Jurkat, Clone E6-1 (cell line): ENCODE measurements around the gene CYP4F8.

Source experiments
- DNase-seq: peaks from one replicate; pipeline ENCODE4 v3.0.0-alpha.2; 2011; ENCODE audit warnings: low read depth, low spot score
- H3K4me3 ChIP-seq: 2 replicates; pipeline ENCODE4 v1.5.1; 2011; ENCODE audit warnings: mild to moderate bottlenecking, low read length, control low read depth, moderate library complexity

Gene CYP4F8

GRCh38 chr19:15612342-15612741 lies 2.7 kb upstream of the CYP4F8 start:
- no peak for DNase-seq
- no peak overlapping the region for H3K4me3 ChIP-seq

GRCh38 chr19:15613338-15613737 lies 1.7 kb upstream of the CYP4F8 start:
- H3K4me3 ChIP-seq = no peak overlapping the region
- no peak for DNase-seq

GRCh38 chr19:15615526-15615925 lies 508 bp downstream of the CYP4F8 start:
- no peak for DNase-seq
- H3K4me3 ChIP-seq = no peak overlapping the region

DNA sequence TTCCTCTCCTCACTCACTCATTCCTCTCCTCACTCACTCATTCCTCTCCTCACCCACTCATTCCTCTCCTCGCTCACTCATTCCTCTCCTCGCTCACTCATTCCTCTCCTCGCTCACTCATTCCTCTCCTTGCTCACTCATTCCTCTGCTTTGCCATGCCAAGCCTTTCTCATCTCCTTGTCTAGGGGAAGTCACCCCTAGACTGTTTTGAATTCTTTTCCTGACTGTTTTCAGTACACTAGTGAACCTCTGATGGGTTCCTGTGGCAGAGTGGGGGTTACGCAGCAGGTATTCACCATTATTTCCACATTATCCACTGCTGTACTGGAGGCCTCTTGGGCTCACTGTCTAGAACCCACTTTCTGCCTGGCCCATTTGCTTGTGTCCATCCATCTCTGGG lies 1.2 kb downstream of the CYP4F8 start:
- no peak overlapping the region for H3K4me3 ChIP-seq
- no peak for DNase-seq

- no peak for DNase-seq
- H3K4me3 ChIP-seq = no peak overlapping the region
Measured at GRCh38 chr19:15616627-15617270, 1.7 kb downstream of the CYP4F8 start.

- DNase-seq = no peak
- no peak overlapping the region for H3K4me3 ChIP-seq
Measured at GRCh38 chr19:15618321-15618720, 3.3 kb downstream of the CYP4F8 start.

GRCh38 chr19:15621801-15622200 lies 6.8 kb downstream of the CYP4F8 start:
- no peak overlapping the region for H3K4me3 ChIP-seq
- DNase-seq = no peak

DNA sequence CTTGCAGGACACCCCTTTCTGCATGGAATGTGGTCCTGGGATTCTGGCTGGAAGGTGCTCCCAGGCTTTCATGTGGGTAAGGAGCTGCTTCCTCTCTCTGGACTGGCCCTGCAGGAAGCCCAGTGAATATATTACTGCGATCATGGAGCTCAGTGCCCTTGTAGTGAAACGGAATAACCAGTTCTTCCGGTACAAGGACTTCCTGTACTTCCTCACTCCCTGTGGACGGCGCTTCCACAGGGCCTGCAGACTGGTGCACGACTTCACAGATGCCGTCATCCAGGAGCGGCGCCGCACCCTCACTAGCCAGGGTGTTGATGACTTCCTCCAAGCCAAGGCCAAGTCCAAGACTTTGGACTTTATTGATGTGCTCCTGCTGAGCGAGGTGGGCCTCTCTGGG lies 8.0 kb downstream of the CYP4F8 start:
- no peak overlapping the region for H3K4me3 ChIP-seq
- no peak for DNase-seq

- no peak for DNase-seq
- no peak overlapping the region for H3K4me3 ChIP-seq
Measured at GRCh38 chr19:15623711-15624318, 8.8 kb downstream of the CYP4F8 start.

DNA sequence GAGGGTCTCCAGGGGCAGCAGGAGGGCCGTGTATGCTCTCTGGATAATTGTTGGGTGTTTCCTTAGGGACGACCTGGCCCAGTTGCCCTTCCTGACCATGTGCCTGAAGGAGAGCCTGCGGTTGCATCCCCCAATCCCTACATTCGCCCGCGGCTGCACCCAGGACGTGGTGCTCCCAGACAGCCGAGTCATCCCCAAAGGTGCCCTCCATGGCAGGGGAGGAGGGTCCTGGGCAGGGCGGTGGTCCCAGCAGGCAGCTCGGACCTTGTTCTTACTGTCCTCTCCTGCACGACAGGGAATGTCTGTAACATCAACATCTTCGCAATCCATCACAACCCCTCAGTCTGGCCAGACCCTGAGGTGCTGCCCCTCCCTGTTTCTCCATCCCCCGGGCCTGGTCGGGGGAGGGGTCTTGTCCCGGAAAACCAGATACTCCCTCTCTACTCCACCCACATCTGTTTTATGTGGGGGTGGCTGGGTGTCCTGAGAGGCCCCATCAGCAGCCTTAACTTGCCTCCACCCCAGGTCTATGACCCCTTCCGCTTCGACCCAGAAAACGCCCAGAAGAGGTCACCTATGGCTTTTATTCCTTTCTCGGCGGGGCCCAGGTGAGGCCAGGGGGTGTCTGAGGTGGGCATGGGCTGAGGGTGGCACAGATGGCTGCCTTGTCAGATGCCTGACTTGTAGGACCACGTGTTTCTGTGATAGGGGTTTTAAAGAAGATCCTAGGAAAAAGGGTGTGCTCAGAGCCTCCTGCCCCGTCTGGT lies 13.4 kb downstream of the CYP4F8 start:
- H3K4me3 ChIP-seq = no peak overlapping the region
- DNase-seq = no peak

- no peak overlapping the region for H3K4me3 ChIP-seq
- DNase-seq = peak; percentile 63
Measured at GRCh38 chr19:15629003-15629880, 14.2 kb downstream of the CYP4F8 start.

DNA sequence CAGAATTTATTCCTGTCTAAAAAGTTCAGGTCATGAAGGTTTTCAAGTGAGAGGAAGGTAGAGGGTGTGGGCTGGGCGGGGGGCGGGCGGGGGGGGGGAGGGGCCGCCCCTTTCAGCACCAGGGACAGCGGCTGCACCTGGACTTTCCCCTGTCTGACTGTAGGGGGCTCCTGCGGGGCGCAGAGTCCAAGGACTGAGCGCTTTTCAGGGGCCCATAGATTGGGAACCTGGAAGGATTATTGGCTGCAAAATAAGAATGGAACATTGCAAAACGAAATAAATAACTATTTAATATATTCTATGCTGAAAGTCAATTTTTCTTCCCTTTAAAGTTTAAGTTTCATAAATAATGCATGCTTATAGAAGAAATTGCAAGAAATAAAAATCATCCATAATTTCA lies 16.8 kb downstream of the CYP4F8 start:
- peak; percentile 28 for DNase-seq
- H3K4me3 ChIP-seq = no peak overlapping the region

DNA sequence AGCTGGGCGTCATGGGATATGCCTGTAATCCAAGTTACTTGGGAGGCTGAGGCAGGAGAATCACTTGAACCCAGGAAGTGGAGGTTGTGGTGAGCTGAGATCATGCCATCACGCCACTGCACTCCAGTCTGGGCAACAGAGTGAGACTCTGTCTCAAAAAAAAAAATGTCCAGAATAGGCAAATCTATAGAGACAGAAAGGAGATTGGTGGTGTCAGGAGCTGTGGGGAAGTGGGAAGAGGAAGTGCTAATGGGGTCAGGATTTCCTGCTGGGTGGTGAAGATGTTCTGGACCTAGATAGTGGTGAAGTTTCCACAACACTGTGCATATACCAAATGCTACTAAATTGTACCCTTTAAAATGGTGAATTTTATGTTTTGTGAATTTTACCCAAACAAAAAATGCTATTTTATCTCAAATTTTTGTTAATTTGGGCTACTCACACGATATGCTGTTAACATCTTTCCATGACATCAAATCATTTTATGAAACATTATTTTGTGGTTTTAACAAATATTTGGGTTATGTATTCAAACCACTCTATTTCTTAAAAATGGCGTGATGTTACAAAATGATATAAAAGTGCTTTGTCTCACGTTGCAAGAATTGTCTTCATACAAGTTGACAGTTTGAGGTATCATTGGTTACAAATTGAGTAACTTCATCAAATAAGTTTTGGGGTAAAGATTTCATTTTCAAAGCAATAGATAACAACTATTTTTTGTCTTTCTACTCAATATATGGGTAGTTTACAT lies 18.2 kb downstream of the CYP4F8 start:
- no peak overlapping the region for H3K4me3 ChIP-seq
- no peak for DNase-seq

DNA sequence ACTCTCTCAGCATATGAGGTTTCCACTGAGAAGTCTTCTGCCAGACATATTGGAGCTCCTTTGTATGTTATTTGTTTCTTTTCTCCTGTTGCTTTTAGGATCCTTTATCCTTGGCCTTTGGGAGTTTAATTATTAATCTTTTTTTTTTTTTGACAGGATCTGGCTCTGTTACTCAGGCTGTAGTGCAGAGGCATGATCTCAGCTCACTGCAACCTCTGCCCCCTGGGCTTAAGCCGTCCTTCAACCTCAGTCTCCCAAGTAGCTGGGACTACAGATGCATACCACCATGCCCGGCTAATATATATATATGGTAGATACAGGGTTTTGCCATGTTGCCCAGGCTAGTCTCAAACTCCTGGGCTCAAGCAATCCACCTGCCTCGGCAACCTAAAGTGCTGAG lies 19.1 kb downstream of the CYP4F8 start:
- no peak overlapping the region for H3K4me3 ChIP-seq
- DNase-seq = no peak

DNA sequence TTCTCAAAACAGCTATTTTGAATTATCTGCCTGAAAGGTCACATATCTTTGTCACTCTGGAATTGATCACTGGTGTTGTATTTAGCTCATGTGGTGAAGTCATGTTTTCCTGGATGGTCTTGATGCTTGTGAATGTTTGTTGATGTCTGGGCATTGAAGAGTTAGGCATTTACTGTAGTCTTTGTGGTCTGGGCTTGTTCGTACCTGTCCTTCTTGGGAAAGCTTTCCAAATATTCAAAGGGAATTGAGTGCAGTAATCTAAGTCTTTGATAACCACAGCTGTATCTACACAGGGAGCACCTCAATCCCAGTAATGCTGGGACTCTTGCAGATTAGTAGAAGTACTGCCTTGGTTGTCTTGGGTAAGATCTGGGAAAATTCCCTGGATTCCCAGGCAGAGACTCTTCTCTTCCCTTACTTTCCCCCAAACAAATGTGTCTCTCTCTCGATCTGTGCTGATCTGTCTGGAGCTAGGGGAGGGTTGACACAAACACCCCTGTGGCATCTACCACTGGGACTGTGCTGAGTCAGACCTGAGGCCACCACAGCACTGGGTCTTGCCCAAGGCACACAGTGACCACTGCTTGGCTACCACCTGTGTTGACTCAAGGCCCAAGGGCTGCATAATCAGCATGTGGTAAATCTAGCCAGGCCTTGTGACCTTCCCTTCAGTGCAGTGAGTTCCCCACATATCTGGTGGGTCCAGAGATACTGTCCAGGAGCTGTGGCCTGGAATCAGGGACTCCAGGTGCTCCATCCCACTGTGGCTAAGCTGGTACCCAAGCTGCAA lies 20.2 kb downstream of the CYP4F8 start:
- DNase-seq = no peak
- no peak overlapping the region for H3K4me3 ChIP-seq

DNA sequence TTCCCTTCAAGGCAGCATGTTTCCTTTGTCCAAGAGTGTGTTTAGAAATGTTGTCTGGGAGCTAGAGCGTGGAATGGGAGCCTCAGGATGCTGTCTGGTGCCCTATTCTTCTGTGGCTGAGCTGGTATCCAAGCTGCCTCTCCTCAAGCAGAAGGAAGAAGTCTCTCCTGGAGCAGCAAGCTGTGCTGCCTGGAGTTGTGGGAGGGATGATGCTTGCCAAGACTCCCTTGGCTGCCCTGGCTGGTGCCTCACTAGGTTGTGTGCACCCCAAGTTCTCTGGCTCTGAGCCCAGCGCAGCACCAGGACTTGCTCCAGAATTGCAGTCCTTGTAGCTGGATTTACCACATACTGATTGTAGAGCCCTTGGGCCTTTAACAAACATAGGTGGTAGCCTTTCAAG lies 21.0 kb downstream of the CYP4F8 start:
- no peak for DNase-seq
- H3K4me3 ChIP-seq = no peak overlapping the region

DNA sequence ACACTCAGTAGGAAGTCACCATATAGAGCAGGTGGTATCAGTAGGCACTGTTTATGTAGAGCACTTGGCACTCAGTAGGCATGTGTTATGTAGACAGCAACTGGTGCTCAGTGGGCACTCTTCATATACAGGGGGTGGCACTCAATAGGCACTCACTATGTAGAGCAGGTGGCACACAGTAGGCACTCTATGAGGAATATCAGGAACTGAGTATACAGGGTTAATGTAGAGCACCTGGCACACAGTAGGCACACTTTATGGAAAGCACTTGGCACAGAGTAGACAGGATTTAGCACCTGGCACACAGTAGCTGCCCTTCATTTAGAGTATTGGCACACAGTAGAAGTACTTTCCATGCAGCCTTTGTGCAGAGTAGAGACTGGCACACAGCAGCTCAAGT lies 24.6 kb downstream of the CYP4F8 start:
- DNase-seq = no peak
- no peak overlapping the region for H3K4me3 ChIP-seq

- H3K4me3 ChIP-seq = no peak within 1 kb of the TSS
- DNase-seq = no peak
Measured at GRCh38 chr19:15640294-15640903, 25.4 kb downstream of the CYP4F8 start, which contains the start of gene CYP4F3. TSS of gene CYP4F3 (plus strand) at chr19:15640897. CDS start at chr19:15641416, 519 bp downstream.
